Measurements from ENCODE around the gene EMX1.

GRCh38 chr2:72929010-72929409 is 11.7 kb downstream of the EMX1 start:
- TF ChIP-seq EZH2 (IDR thresholded peaks at IDR 0.05) (no peak), POLR2AphosphoS5 (IDR thresholded peaks at IDR 0.05; ENCODE audit: borderline replicate concordance, low read depth, low read length) (no peak)

Data from SK-N-MC (cell line).